Measurements from ENCODE around the gene DMPK.

DMPK gene

GRCh38 chr19:45767410-45767880 lies 14.8 kb downstream of the DMPK start:
- Histone ChIP-seq H3K27ac (ENCODE audit: low read depth, low read length) (no peak overlapping the region), H3K9me3 (ENCODE audit: insufficient read depth, low read length) (no peaks in the 10 kb centered on the region), H3K4me2 (ENCODE audit: low read depth, low read length, poor library complexity, severe bottlenecking) (no peak overlapping the region), H3K36me3 (ENCODE audit: low read length) (no peaks in the 10 kb centered on the region), H3K9ac (ENCODE audit: low read length) (no peak overlapping the region), H3K79me2 (ENCODE audit: insufficient read depth, low read length) (no peaks in the 10 kb centered on the region), H3K4me3 (ENCODE audit: insufficient read depth, low read length, poor library complexity, severe bottlenecking) (no peak overlapping the region), H2AFZ (ENCODE audit: low read depth, low read length, severe bottlenecking) (no peak overlapping the region), H3K9me2 (replicated peaks; ENCODE audit: insufficient read depth, low read length) (no peaks in the 10 kb centered on the region), H4K20me1 (ENCODE audit: low read depth, low read length) (no peaks in the 10 kb centered on the region), H3F3A (ENCODE audit: insufficient read depth) (no peaks in the 10 kb centered on the region), H3K27me3 (ENCODE audit: low read length) (no peaks in the 10 kb centered on the region)
- TF ChIP-seq EZH2phosphoT487 (conservative IDR thresholded peaks at IDR 0.05; ENCODE audit: low read length): no peak
- TF ChIP-seq, protein P1, sequence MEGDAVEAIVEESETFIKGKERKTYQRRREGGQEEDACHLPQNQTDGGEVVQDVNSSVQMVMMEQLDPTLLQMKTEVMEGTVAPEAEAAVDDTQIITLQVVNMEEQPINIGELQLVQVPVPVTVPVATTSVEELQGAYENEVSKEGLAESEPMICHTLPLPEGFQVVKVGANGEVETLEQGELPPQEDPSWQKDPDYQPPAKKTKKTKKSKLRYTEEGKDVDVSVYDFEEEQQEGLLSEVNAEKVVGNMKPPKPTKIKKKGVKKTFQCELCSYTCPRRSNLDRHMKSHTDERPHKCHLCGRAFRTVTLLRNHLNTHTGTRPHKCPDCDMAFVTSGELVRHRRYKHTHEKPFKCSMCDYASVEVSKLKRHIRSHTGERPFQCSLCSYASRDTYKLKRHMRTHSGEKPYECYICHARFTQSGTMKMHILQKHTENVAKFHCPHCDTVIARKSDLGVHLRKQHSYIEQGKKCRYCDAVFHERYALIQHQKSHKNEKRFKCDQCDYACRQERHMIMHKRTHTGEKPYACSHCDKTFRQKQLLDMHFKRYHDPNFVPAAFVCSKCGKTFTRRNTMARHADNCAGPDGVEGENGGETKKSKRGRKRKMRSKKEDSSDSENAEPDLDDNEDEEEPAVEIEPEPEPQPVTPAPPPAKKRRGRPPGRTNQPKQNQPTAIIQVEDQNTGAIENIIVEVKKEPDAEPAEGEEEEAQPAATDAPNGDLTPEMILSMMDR (IDR thresholded peaks at IDR 0.05; ENCODE audit: insufficient read depth, low read length, poor library complexity, severe bottlenecking): no peak

DNA sequence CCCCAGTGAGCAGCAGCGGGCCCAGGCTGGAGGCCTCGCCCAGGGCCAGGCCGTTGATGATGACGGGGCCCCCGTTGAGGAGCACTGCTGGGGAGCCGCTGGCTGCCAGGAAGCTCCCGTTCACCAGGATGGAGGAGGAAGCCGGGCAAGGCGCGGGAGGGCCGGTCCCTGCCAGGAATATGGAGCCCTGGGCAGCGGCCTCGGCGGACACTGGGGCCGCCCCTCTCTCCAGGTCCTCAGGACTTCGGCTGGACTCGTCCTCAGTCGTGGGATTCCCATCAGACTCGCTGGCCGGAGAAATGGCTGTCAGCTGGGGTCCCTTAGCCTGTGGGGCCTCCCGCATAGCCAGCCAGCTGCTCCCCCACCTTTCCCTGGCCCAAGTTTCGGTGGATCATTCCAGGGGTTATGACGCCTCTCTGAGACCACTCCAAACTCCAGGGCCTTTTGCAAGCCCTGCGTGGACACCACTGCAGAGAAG lies 15.4 kb downstream of the DMPK start:
- no peaks in the 10 kb centered on the region for H4K20me1 ChIP-seq (ENCODE audit: low read depth, low read length)
- H3K36me3 ChIP-seq (ENCODE audit: low read length): no peaks in the 10 kb centered on the region
- no peak overlapping the region for H2AFZ ChIP-seq (ENCODE audit: low read depth, low read length, severe bottlenecking)
- TF ChIP-seq, protein P1 (IDR thresholded peaks at IDR 0.05; ENCODE audit: insufficient read depth, low read length, poor library complexity, severe bottlenecking): no peak
- no peak for TF ChIP-seq EZH2phosphoT487 (conservative IDR thresholded peaks at IDR 0.05; ENCODE audit: low read length)
- H3K4me2 ChIP-seq (ENCODE audit: low read depth, low read length, poor library complexity, severe bottlenecking): no peak overlapping the region
- no peak overlapping the region for H3K27ac ChIP-seq (ENCODE audit: low read depth, low read length)
- H3K9me2 ChIP-seq (replicated peaks; ENCODE audit: insufficient read depth, low read length): no peaks in the 10 kb centered on the region
- no peak overlapping the region for H3K9ac ChIP-seq (ENCODE audit: low read length)
- no peaks in the 10 kb centered on the region for H3K27me3 ChIP-seq (ENCODE audit: low read length)
- H3K79me2 ChIP-seq (ENCODE audit: insufficient read depth, low read length): no peaks in the 10 kb centered on the region
- H3K4me3 ChIP-seq (ENCODE audit: insufficient read depth, low read length, poor library complexity, severe bottlenecking): no peak overlapping the region
- H3K9me3 ChIP-seq (ENCODE audit: insufficient read depth, low read length): no peaks in the 10 kb centered on the region
- H3F3A ChIP-seq (ENCODE audit: insufficient read depth): no peaks in the 10 kb centered on the region

GRCh38 chr19:45766296-45766868 lies 15.9 kb downstream of the DMPK start:
- H3K27me3 ChIP-seq (ENCODE audit: low read length): no peaks in the 10 kb centered on the region
- H3F3A ChIP-seq (ENCODE audit: insufficient read depth): no peaks in the 10 kb centered on the region
- H3K4me2 ChIP-seq (ENCODE audit: low read depth, low read length, poor library complexity, severe bottlenecking): no peak overlapping the region
- H3K36me3 ChIP-seq (ENCODE audit: low read length): no peaks in the 10 kb centered on the region
- H3K27ac ChIP-seq (ENCODE audit: low read depth, low read length): no peak overlapping the region
- H3K9me3 ChIP-seq (ENCODE audit: insufficient read depth, low read length): no peaks in the 10 kb centered on the region
- no peaks in the 10 kb centered on the region for H3K79me2 ChIP-seq (ENCODE audit: insufficient read depth, low read length)
- TF ChIP-seq, protein P1 (IDR thresholded peaks at IDR 0.05; ENCODE audit: insufficient read depth, low read length, poor library complexity, severe bottlenecking): no peak
- TF ChIP-seq EZH2phosphoT487 (conservative IDR thresholded peaks at IDR 0.05; ENCODE audit: low read length): no peak
- no peak overlapping the region for H3K9ac ChIP-seq (ENCODE audit: low read length)
- no peaks in the 10 kb centered on the region for H4K20me1 ChIP-seq (ENCODE audit: low read depth, low read length)
- no peak overlapping the region for H2AFZ ChIP-seq (ENCODE audit: low read depth, low read length, severe bottlenecking)
- no peaks in the 10 kb centered on the region for H3K9me2 ChIP-seq (replicated peaks; ENCODE audit: insufficient read depth, low read length)
- no peak overlapping the region for H3K4me3 ChIP-seq (ENCODE audit: insufficient read depth, low read length, poor library complexity, severe bottlenecking)
